ENCODE data around the gene FRAT1. TPM values are rescaled to one million over a fixed set of nuclear protein-coding genes. Genes with fewer than 3 reads are reported as not detected.

Gene FRAT1
- total and polyA plus RNA-seq, 2 of the 13 experiments (the other 11 are each of a cell fraction or from before 2014, with no cell fraction given) = 1.7 to 2.3 TPM

GRCh38 chr10:97319671-97320479 lies 804 bp downstream of the FRAT1 start (continued):
- peak; percentile 41; the same call in 1 of the 2 replicates for TF ChIP-seq ATF7-NPFF (CRISPR knock-in tag; IDR thresholded peaks at IDR 0.05; ENCODE audit: low read depth)
- TF ChIP-seq SPEN (CRISPR knock-in tag; IDR thresholded peaks at IDR 0.05; ENCODE audit: low read depth) = peak; percentile 35; the same call in 1 of the 2 replicates
- 0 out of 2 replicates have a peak, but pooled peaks have one; percentile 23 for TF ChIP-seq PAXIP1 (CRISPR knock-in tag; conservative IDR thresholded peaks at IDR 0.05)
- TF ChIP-seq ZMYM2 (CRISPR knock-in tag; IDR thresholded peaks at IDR 0.05) = no peak
- TF ChIP-seq SMAD3 (CRISPR knock-in tag; IDR thresholded peaks at IDR 0.05) = peak; percentile 30; the same call in 1 of the 2 replicates
- no peak for TF ChIP-seq ZNF18 (CRISPR knock-in tag; IDR thresholded peaks at IDR 0.05; ENCODE audit: insufficient replicate concordance)
- TF ChIP-seq ZNF605 (CRISPR knock-in tag; IDR thresholded peaks at IDR 0.05) = 0 out of 2 replicates have a peak, but pooled peaks have one; percentile 19
- peak; percentile 61; the same call in 1 of the 2 replicates for TF ChIP-seq GABPB1 (CRISPR knock-in tag; IDR thresholded peaks at IDR 0.05)
- TF ChIP-seq ZNF383 (CRISPR knock-in tag; IDR thresholded peaks at IDR 0.05; ENCODE audit: borderline replicate concordance) = no peak
- no peak for TF ChIP-seq NFIB (CRISPR knock-in tag; IDR thresholded peaks at IDR 0.05; ENCODE audit: borderline replicate concordance)
- TF ChIP-seq ZNF512B (CRISPR knock-in tag; IDR thresholded peaks at IDR 0.05; ENCODE audit: borderline replicate concordance) = no peak
- no peak for TF ChIP-seq NFKBIZ (CRISPR knock-in tag; IDR thresholded peaks at IDR 0.05)
- TF ChIP-seq ZFP90 (CRISPR knock-in tag; IDR thresholded peaks at IDR 0.05; ENCODE audit: borderline replicate concordance) = no peak
- TF ChIP-seq ZNF563 (CRISPR knock-in tag; IDR thresholded peaks at IDR 0.05) = peak; percentile 85; the same call in 1 of the 2 replicates
- peak; percentile 59; the same call in 1 of the 2 replicates for TF ChIP-seq TFDP1 (CRISPR knock-in tag; IDR thresholded peaks at IDR 0.05; ENCODE audit: borderline replicate concordance)
- peak; percentile 56; the same call in 1 of the 2 replicates for TF ChIP-seq POGK (CRISPR knock-in tag; conservative IDR thresholded peaks at IDR 0.05)

All from HepG2 (cell line).